Effector memory CD4-positive, alpha-beta T cell (primary cell): ENCODE measurements around the gene KEAP1.
"Not testable (repeated sequence)": the region's sequence is repeated elsewhere in the genome, so short reads cannot be mapped to it uniquely, and the experiment has no call there.

Source experiments
- DNase-seq, 3 donors: peaks; one replicate each; pipeline ENCODE4 v3.0.0-alpha.2; 2020
- H3K27ac ChIP-seq: 2 replicates; pipeline ENCODE4 v1.7.0; 2013; ENCODE audit warnings: mild to moderate bottlenecking, low read length, moderate library complexity; ENCODE audit not compliant: insufficient read depth, poor library complexity, severe bottlenecking
- H3K27me3 ChIP-seq: replicated peaks from 2 replicates; pipeline ENCODE4 v1.7.0; 2013; ENCODE audit warnings: mild to moderate bottlenecking, low read length; ENCODE audit not compliant: insufficient read depth, control insufficient read depth, poor library complexity, severe bottlenecking
- H3K36me3 ChIP-seq: 2 replicates; pipeline ENCODE4 v1.7.0; 2013; ENCODE audit warnings: mild to moderate bottlenecking, low read length, moderate library complexity; ENCODE audit not compliant: control insufficient read depth, insufficient read depth
- H3K4me1 ChIP-seq: 2 replicates; pipeline ENCODE4 v1.7.0; 2013; ENCODE audit warnings: low read length, mild to moderate bottlenecking; ENCODE audit not compliant: control insufficient read depth, insufficient read depth, poor library complexity, severe bottlenecking
- H3K4me3 ChIP-seq: 2 replicates; pipeline ENCODE4 v1.7.0; 2013; ENCODE audit warnings: low read length, low read depth, mild to moderate bottlenecking; ENCODE audit not compliant: insufficient read depth, poor library complexity, severe bottlenecking
- H3K9me3 ChIP-seq: 2 replicates; pipeline ENCODE4 v1.7.0; 2013; ENCODE audit warnings: mild to moderate bottlenecking, low read length, moderate library complexity; ENCODE audit not compliant: control insufficient read depth

Gene KEAP1

DNA sequence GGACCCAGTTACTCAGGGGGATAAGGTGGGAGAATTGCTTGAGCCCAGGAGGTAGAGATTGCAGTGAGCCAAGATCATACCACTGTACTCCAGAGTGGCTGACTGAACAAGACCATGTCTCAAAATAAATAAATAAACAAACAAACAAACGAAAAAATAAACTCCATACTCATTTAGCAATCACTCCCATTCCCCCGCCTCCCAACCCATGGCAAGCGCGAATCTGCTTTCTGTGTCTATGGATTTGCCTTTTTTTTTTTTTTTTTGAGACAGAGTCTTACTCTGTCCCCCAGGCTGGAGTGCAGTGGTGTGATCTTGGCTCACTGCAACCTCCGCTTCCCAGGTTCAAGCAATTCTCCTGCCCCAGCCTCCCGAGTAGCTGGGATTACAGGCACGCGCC, 23.7 kb upstream of the KEAP1 start:
- not testable (repeated sequence) for H3K27ac ChIP-seq, H3K4me3 ChIP-seq, H3K4me1 ChIP-seq, H3K36me3 ChIP-seq, H3K27me3 ChIP-seq, H3K9me3 ChIP-seq, DNase-seq

DNA sequence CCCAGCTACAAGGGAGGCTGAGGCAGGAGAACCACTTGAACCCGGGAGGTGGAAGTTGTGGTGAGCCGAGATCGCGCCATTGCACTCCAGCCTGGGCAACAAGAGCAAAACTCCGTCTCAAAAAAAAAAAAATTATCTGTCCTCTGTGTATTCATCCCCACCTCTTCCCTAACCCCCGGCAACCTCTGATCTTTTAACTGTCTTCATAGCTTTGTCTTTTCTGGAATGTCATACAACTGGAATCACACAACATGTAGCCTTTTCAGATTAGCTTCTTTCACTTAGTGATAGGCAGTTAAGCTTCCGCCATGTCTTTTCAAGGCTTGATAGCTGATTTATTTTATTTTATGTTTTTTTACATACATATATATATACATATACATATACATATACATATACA, 22.5 kb upstream of the KEAP1 start:
- no peak overlapping the region for H3K4me3 ChIP-seq
- DNase-seq = no peak
- no peaks in the 10 kb centered on the region for H3K4me1 ChIP-seq
- no peaks in the 10 kb centered on the region for H3K36me3 ChIP-seq
- H3K9me3 ChIP-seq = no peaks in the 10 kb centered on the region
- H3K27ac ChIP-seq = no peak overlapping the region
- no peaks in the 10 kb centered on the region for H3K27me3 ChIP-seq

DNA sequence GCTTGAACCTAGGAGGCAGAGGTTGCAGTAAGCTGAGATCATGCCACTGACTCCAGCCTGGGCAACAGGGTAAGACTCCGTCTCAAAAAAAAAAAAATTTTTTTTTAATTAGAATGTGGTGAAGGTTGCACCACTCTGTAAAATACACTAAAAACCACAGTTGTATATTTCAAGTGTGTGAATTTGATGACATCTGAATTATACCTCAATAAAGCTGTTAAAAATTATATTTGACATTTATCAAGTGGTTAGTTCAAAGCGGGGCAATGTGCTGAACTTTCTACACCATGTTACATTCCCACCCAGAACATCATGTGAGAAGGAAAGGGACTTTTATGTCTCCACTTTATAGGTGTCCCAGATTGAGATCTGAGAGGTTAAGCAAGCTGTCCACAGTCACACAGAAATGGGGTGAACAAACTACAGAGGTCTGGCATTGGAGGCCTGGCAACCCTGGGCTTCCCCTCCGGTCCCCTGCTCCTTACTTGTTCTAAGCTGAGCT, 20.0 kb upstream of the KEAP1 start:
- Histone ChIP-seq H3K9me3 (no peaks in the 10 kb centered on the region), H3K4me1 (peaks cover 8% of the 10 kb centered on the region), H3K36me3 (no peaks in the 10 kb centered on the region), H3K27me3 (peaks cover 11% of the 10 kb centered on the region), H3K4me3 (no peak overlapping the region), H3K27ac (no peak overlapping the region)
- peak in 1 of 3 donors; percentile 32 for DNase-seq

DNA sequence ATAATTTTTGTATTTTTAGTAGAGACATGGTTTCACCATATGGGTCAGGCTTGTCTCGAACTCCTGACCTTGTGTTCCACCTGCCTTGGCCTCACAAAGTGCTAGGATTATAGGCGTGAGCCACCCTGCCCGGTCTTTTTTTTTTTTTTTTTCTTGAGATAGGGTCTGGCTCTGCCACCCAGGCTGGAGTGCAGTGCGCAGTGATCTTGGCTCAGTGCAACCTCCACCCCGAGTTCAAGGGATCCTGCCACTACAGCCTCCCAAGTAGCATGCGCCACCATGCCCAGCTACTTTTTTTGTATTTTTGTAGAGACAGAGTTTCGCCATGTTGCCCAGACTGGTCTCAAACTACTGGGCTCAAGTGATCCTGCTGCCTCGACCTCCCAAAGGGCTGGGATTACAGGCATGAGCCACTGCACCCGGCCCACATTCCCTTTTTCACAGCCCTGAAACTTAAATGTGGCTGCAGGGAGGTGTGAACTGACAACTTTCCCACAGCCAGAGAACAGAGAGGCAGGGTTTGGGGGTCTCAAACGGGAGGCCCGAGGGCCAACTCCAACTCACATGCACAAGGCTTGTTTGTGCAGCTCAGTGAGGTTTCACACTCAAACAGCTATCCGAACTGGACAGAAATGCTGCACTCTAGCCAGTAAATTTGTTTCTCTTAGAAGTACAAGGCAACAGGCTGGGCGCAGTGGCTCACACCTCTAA, 18.5 kb upstream of the KEAP1 start:
- Histone ChIP-seq H3K27me3 (peaks cover 26% of the 10 kb centered on the region), H3K4me1 (peaks cover 21% of the 10 kb centered on the region), H3K27ac (no peak overlapping the region), H3K36me3 (no peaks in the 10 kb centered on the region), H3K4me3 (no peak overlapping the region), H3K9me3 (no peaks in the 10 kb centered on the region)
- DNase-seq = no peak

DNA sequence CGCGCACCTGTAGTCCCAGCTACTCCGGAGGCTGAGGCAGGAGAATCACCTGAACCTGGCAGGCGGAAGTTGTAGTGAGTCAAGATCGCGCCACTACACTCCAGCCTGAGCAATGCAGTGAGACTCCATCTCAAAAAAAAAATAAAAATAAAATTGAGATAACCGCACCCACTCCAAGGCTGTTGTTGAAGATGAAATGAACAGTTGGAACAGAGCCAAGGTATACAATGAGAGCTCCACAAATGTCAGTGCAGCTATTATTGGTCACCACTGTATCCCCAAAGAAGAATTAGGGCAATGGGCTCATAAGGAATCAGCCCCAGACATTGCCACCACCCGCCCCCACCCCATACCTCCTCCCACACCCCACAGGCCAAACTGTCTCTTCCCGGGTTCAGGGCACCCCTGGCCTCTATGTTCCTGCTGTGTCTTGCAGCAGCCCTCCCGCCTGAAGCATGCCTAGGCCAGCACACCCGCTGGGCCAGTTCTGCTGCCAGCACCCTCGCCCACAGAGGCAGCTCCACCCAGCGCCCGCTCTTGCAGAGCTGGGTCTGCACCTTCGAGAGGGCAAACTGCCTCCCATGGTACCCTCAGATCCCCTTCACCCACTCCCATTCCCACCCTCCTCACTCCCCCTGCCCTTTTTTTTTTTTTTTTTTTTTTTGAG, 17.6 kb upstream of the KEAP1 start:
- H3K27me3 ChIP-seq = peaks cover 28% of the 10 kb centered on the region
- H3K36me3 ChIP-seq = no peaks in the 10 kb centered on the region
- no peaks in the 10 kb centered on the region for H3K9me3 ChIP-seq
- no peak overlapping the region for H3K4me3 ChIP-seq
- H3K4me1 ChIP-seq = peaks cover 21% of the 10 kb centered on the region
- no peak for DNase-seq
- no peak overlapping the region for H3K27ac ChIP-seq

DNA sequence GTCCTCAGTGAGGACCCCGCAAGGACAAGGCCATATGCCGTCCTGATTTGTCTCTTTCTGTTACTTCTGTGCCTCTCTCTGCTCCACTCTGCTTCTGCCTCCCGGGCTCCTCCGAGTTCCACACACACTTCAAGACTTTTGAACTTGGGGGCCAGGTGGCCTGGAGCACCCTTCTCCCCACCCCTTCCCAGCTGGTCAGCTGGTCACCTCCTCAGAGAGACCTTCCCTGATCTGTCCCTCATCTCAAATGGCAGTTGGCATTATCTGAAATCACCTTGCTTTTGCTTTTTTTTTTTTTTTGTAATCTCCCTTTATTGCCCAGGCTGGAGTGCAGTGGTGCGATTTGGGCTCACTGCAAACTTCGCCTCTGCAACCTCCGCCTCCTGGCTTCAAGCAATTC, 16.3 kb upstream of the KEAP1 start:
- Histone ChIP-seq H3K27ac (no peak overlapping the region), H3K4me3 (no peak overlapping the region), H3K27me3 (peaks cover 36% of the 10 kb centered on the region), H3K36me3 (no peaks in the 10 kb centered on the region), H3K4me1 (peaks cover 24% of the 10 kb centered on the region), H3K9me3 (no peaks in the 10 kb centered on the region)
- no peak for DNase-seq

DNA sequence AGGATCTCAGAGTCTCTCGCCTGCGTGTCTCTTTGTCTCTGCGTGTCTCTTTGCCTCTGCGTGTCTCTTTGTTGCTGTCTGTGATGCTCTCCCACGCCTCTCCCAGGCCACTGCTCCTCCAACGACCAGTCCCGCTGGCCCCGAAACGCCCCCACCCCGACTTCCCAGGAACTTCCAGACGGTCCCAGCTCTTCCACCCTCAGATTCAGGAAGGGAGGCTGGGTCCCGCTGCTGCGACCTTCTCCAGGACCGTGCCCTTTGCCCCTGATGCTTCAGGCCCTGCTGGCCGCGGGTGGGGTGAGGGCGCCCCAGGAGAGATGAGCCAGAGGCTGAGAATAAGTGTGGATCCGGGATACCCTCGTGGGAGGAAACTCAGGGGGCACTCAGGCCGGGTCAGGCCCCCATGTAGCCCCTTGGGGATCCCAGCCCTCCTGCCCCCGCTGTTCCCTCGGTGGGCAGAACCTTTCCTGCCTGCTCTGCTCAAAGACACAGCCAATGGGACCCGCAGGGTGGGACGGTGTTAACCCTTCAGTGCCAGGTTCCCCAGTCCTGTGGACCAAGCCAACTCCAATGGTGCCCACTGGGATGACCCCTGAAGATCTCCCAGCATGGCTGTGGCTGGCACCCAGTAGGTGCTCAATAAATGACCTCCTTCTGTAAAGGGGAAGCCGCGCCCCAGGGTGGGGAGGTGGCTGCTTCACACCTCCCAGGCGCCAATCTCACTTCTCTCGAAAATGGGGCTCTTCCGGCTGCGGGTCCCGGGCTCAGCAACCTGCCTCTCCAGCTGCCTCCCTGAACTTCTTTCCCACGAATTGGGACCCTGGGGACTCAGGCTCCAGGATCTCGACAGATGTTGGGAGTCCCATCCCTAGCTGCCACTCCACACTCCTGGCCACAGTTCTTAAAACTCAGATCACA, 15.5 kb upstream of the KEAP1 start:
- H3K36me3 ChIP-seq = no peaks in the 10 kb centered on the region
- no peak overlapping the region for H3K4me3 ChIP-seq
- H3K27me3 ChIP-seq = peaks cover 43% of the 10 kb centered on the region
- H3K27ac ChIP-seq = no peak overlapping the region
- H3K4me1 ChIP-seq = peaks cover 31% of the 10 kb centered on the region
- no peak for DNase-seq
- no peaks in the 10 kb centered on the region for H3K9me3 ChIP-seq

DNA sequence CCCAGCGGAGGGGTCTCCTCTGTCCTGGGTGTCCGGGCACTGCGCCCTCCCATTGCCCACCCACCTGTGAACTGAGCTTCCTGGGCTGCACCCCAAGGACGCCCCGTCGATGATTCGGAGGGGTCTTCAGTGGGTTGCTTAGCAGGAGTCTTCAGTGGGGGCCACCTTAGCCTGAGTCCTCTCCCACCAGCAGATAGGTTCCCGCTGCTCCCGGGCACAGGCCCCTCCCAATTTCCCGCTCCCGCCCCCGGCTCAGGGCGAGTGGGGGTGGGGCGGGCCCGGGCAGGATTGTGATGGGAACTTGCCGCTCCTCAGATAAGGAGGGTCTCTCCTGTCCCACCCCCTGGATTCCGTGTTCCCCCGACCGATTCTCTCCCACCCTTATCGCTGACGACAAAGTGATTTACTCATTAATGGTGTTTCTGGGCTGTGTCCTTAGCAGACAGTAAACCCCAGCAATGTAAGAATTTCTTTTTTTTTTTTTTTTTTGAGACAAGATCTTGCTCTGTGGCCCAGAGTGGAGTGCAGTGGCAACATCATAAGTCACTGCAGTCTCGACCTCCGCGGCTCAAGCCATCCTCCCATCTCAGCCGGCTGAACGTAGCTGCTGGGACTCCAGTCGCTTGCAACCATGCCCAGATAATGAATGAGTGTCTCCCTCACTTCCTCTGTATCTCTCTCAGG, 14.7 kb upstream of the KEAP1 start:
- Histone ChIP-seq H3K9me3 (no peaks in the 10 kb centered on the region), H3K36me3 (no peaks in the 10 kb centered on the region), H3K27ac (no peak overlapping the region), H3K4me3 (peak overlapping the region; percentile 33), H3K27me3 (peaks cover 51% of the 10 kb centered on the region), H3K4me1 (peaks cover 31% of the 10 kb centered on the region)
- DNase-seq = peak in 1 of 3 donors; percentile 30

DNA sequence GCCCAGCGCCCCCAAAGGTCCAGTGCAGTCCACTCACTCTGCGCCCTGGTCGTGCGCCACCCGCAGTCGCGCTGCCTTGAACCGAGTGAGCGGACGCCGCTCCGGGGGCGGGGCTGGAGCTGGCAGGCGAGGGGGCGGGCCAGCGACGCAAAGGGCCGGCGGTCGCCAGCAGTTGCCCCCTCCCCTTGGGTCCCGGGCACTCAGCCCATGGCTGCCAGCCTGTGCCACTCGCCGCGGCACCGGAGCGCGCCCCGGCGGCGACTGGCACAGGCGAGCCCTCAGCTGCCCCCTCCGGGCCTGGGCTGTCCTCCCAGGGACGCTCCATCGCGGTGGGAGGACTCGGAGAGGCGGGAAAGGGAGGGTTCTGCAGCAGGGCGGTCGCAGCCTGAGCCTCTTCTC, 14.2 kb upstream of the KEAP1 start, which contains the start of gene S1PR5:
Gene S1PR5, minus strand, starts transcription at position 87 of the 399 bp plus-strand sequence. CDS start 2,436 bp downstream, outside the sequence.
- H3K27ac ChIP-seq = no peak within 1 kb of the TSS
- peaks cover 31% of the 10 kb centered on the region for H3K4me1 ChIP-seq
- H3K4me3 ChIP-seq = peak within 1 kb of the TSS; percentile 33
- H3K27me3 ChIP-seq = peaks cover 55% of the 10 kb centered on the region
- no peak for DNase-seq
- H3K36me3 ChIP-seq = no peaks in the 10 kb centered on the region
- H3K9me3 ChIP-seq = no peaks in the 10 kb centered on the region
